NCI-H2171 treated with DMSO at 0.1 percent for 48 hours (cell line): Measurements from ENCODE around the gene PSMA8.
"Not testable (repeated sequence)": the region's sequence is repeated elsewhere in the genome, so short reads cannot be mapped to it uniquely, and the experiment has no call there.

ENCODE experiments used
- DNase-seq: peaks from one replicate; lab custom pipeline; 2025; lab: John Stamatoyannopoulos, UW

PSMA8 gene

GRCh38 chr18:26133652-26134051, at the start of gene PSMA8:
TSS of gene PSMA8 (plus strand) at chr18:26133869. CDS start at chr18:26133966, 97 bp downstream.
- no peak for DNase-seq

- DNase-seq = no peak
Measured at GRCh38 chr18:26085056-26085455, 48.6 kb upstream of the PSMA8 start.

- no peak for DNase-seq
Measured at GRCh38 chr18:26086959-26087358, 46.7 kb upstream of the PSMA8 start.

GRCh38 chr18:26088487-26088886, 45.2 kb upstream of the PSMA8 start:
- DNase-seq = no peak

GRCh38 chr18:26089293-26090129, 44.2 kb upstream of the PSMA8 start:
- DNase-seq = peak; percentile 62

- peak; percentile 80 for DNase-seq
Measured at GRCh38 chr18:26090130-26091046, 43.3 kb upstream of the PSMA8 start, which contains the start of gene SS18. TSS of gene SS18 (minus strand) at chr18:26090613. CDS start at chr18:26090569, 44 bp downstream.

- no peak for DNase-seq
Measured at GRCh38 chr18:26091047-26091630, 42.5 kb upstream of the PSMA8 start.

GRCh38 chr18:26096852-26097251, 36.8 kb upstream of the PSMA8 start:
- no peak for DNase-seq

GRCh38 chr18:26097563-26097962, 36.1 kb upstream of the PSMA8 start:
- DNase-seq = no peak

- no peak for DNase-seq
Measured at GRCh38 chr18:26103579-26103978, 30.1 kb upstream of the PSMA8 start.

GRCh38 chr18:26104035-26104434, 29.6 kb upstream of the PSMA8 start:
- DNase-seq = no peak

- DNase-seq = no peak
Measured at GRCh38 chr18:26119246-26119645, 14.4 kb upstream of the PSMA8 start.

- DNase-seq = no peak
Measured at GRCh38 chr18:26121476-26121875, 12.2 kb upstream of the PSMA8 start.

GRCh38 chr18:26121994-26122393, 11.7 kb upstream of the PSMA8 start:
- not testable (repeated sequence) for DNase-seq

- no peak for DNase-seq
Measured at GRCh38 chr18:26127786-26128185, 5.9 kb upstream of the PSMA8 start.

- DNase-seq = not testable (repeated sequence)
Measured at GRCh38 chr18:26128192-26128591, 5.5 kb upstream of the PSMA8 start.

- DNase-seq = no peak
Measured at GRCh38 chr18:26134107-26134506, 438 bp downstream of the PSMA8 start.

GRCh38 chr18:26135548-26135947, 1.9 kb downstream of the PSMA8 start:
- DNase-seq = peak; percentile 89

GRCh38 chr18:26157326-26157725, 23.7 kb downstream of the PSMA8 start:
- no peak for DNase-seq

- peak; percentile 46 for DNase-seq
Measured at GRCh38 chr18:26159353-26159752, 25.7 kb downstream of the PSMA8 start.

- no peak for DNase-seq
Measured at GRCh38 chr18:26164571-26164970, 30.9 kb downstream of the PSMA8 start.

GRCh38 chr18:26167592-26167991, 33.9 kb downstream of the PSMA8 start:
- not testable (repeated sequence) for DNase-seq
